CD4-positive, CD25-positive, alpha-beta regulatory T cell (primary cell): ENCODE data around the gene C1orf53. TPM values are rescaled to one million over a fixed set of nuclear protein-coding genes. Genes with fewer than 3 reads are reported as not detected.

ENCODE experiments used
- ATAC-seq, 2 donors: fragments of 150-1000 bp; cut with Tn5 transposase; one replicate each; pipeline ENCODE4 v1.10.0; 2021; ENCODE audit warnings: low read depth in 2 of 2, moderate number of reproducible peaks in 2 of 2, moderate library complexity in 1 of 2
- DNase-seq, 3 donors: peaks; one replicate each; pipeline versions ENCODE4 v3.0.0 to v3.0.0-alpha.2; 2012 to 2022; ENCODE audit warnings: mixed read lengths in 1 of 3
- H3K27ac ChIP-seq: one replicate; pipeline ENCODE4 v1.7.0; 2013; ENCODE audit warnings: mild to moderate bottlenecking, low read length; ENCODE audit not compliant: insufficient read depth, poor library complexity, severe bottlenecking
- H3K27me3 ChIP-seq: one replicate; pipeline ENCODE4 v1.7.0; 2013; ENCODE audit warnings: low read length; ENCODE audit not compliant: control insufficient read depth, insufficient read depth
- H3K36me3 ChIP-seq: one replicate; pipeline ENCODE4 v1.7.0; 2013; ENCODE audit warnings: mild to moderate bottlenecking, low read length, moderate library complexity; ENCODE audit not compliant: control insufficient read depth, insufficient read depth
- H3K4me1 ChIP-seq: 2 replicates; pipeline ENCODE4 v1.7.0; 2013; ENCODE audit warnings: mild to moderate bottlenecking, low read length; ENCODE audit not compliant: insufficient read depth, control insufficient read depth, poor library complexity, severe bottlenecking
- H3K4me3 ChIP-seq: one replicate; pipeline ENCODE4 v1.7.0; 2013; ENCODE audit warnings: low read depth, mild to moderate bottlenecking, low read length, moderate library complexity
- H3K9me3 ChIP-seq, 2 experiments: 1 replicate in 1 of 2; 2 replicates in 1 of 2; pipeline ENCODE4 v1.7.0; 2013; ENCODE audit warnings: low read length in 2 of 2, mild to moderate bottlenecking in 1 of 2, moderate library complexity in 1 of 2; ENCODE audit not compliant: control insufficient read depth in 2 of 2
- H3K27ac Mint-ChIP-seq, 3 donors: one replicate each; pipeline ENCODE4 v1.8.0; 2020 to 2022; ENCODE audit warnings: mild to moderate bottlenecking in 3 of 3, mixed read lengths in 3 of 3, moderate library complexity in 2 of 3
- H3K27me3 Mint-ChIP-seq: one replicate; pipeline ENCODE4 v1.8.0; 2022; ENCODE audit warnings: mild to moderate bottlenecking, mixed read lengths
- H3K36me3 Mint-ChIP-seq: one replicate; pipeline ENCODE4 v1.8.0; 2020; ENCODE audit warnings: mixed read lengths
- H3K4me1 Mint-ChIP-seq, 4 donors: one replicate each; pipeline ENCODE4 v1.8.0; 2020 to 2022; ENCODE audit warnings: mixed read lengths in 4 of 4, mild to moderate bottlenecking in 1 of 4
- H3K4me3 Mint-ChIP-seq, 4 donors: one replicate each; pipeline ENCODE4 v1.8.0; 2020 to 2022; ENCODE audit warnings: mild to moderate bottlenecking in 4 of 4, mixed read lengths in 4 of 4, moderate library complexity in 3 of 4
- H3K9me3 Mint-ChIP-seq, 7 donors: one replicate each; pipeline ENCODE4 v1.8.0; 2020 to 2022; ENCODE audit warnings: mixed read lengths in 7 of 7, mild to moderate bottlenecking in 3 of 7, moderate library complexity in 2 of 7
- polyA plus RNA-seq, 4 donors: library from polyadenylated mRNA; unstranded; fragments of 300-500 nt; fragmentation: Illumina TruSeq; gene quantifications; one replicate each; pipeline ENCODE4 v1.2.3, GENCODE V29; 2021
- total RNA-seq: library from RNA; stranded (reverse); gene quantifications from one replicate; pipeline ENCODE4 v1.2.3, GENCODE V29; 2022

Gene C1orf53
- total and polyA plus RNA-seq, 5 donors from 2014 or later = 1.2 to 1.4 TPM; not detected in 3

- no peak overlapping the region for H3K27ac Mint-ChIP-seq
- ATAC-seq (no peak), DNase-seq (no peak)
- no peaks in the 10 kb centered on the region for H3K36me3 Mint-ChIP-seq
- no peak overlapping the region for H3K4me3 Mint-ChIP-seq
- no peak overlapping the region for H3K27ac ChIP-seq
- H3K27me3 Mint-ChIP-seq = peaks cover 72% of the 10 kb centered on the region
- peaks cover 0 to 4% (median 1%) of the 10 kb centered on the region in 7 donors for H3K9me3 Mint-ChIP-seq
- H3K4me3 ChIP-seq = no peak overlapping the region
- H3K4me1 Mint-ChIP-seq = no peaks in the 10 kb centered on the region
- H3K4me1 ChIP-seq = no peaks in the 10 kb centered on the region
- peaks cover 55% of the 10 kb centered on the region for H3K27me3 ChIP-seq
- H3K9me3 ChIP-seq = peaks cover 0 to 3% of the 10 kb centered on the region in 2 experiments
- H3K36me3 ChIP-seq = no peaks in the 10 kb centered on the region
Observed at GRCh38 chr1:197896301-197896700, 6.1 kb upstream of the C1orf53 start.

- H3K27ac Mint-ChIP-seq = no peak overlapping the region
- Histone ChIP-seq H3K9me3 (peaks cover 0 to 3% of the 10 kb centered on the region in 2 experiments), H3K4me3 (no peak overlapping the region), H3K27ac (no peak overlapping the region), H3K4me1 (peaks cover 12% of the 10 kb centered on the region), H3K36me3 (no peaks in the 10 kb centered on the region), H3K27me3 (peaks cover 48% of the 10 kb centered on the region)
- ATAC-seq = no peak
- H3K27me3 Mint-ChIP-seq = peaks cover 57% of the 10 kb centered on the region
- no peak for DNase-seq
- H3K36me3 Mint-ChIP-seq = no peaks in the 10 kb centered on the region
- peak overlapping the region in 1 of 4 donors; percentile 7 for H3K4me3 Mint-ChIP-seq
- H3K9me3 Mint-ChIP-seq = peaks cover 0 to 4% (median 0%) of the 10 kb centered on the region in 7 donors
- H3K4me1 Mint-ChIP-seq = peaks cover 5 to 20% (median 13%) of the 10 kb centered on the region in 4 donors
Observed at GRCh38 chr1:197899037-197899436, 3.4 kb upstream of the C1orf53 start.

GRCh38 chr1:197902131-197902453 lies 338 bp upstream of the C1orf53 start:
- no peak for DNase-seq
- peak overlapping the region in 1 of 3 donors; percentile 88 for H3K27ac Mint-ChIP-seq

GRCh38 chr1:197903196-197903514 lies 725 bp downstream of the C1orf53 start:
- Mint-ChIP-seq H3K27ac (peak overlapping the region in 2 of 3 donors; percentile 57 to 90), H3K36me3 (no peaks in the 10 kb centered on the region), H3K9me3 (peaks cover 0 to 5% (median 0%) of the 10 kb centered on the region in 7 donors), H3K4me1 (peaks cover 5 to 27% (median 15%) of the 10 kb centered on the region in 4 donors), H3K27me3 (peaks cover 62% of the 10 kb centered on the region), H3K4me3 (peak overlapping the region; percentile 78 to 93 (median 91))
- DNase-seq (no peak), ATAC-seq (no peak)
- Histone ChIP-seq H3K27ac (no peak overlapping the region), H3K4me3 (peak overlapping the region; percentile 75), H3K9me3 (peaks cover 0 to 2% of the 10 kb centered on the region in 2 experiments), H3K36me3 (no peaks in the 10 kb centered on the region), H3K4me1 (peaks cover 13% of the 10 kb centered on the region), H3K27me3 (peaks cover 57% of the 10 kb centered on the region)

More at GRCh38 chr1:197902131-197902453, 338 bp upstream of the C1orf53 start:
- Histone ChIP-seq H3K27me3 (peaks cover 51% of the 10 kb centered on the region), H3K9me3 (no peaks in the 10 kb centered on the region), H3K4me3 (peak overlapping the region; percentile 71), H3K36me3 (no peaks in the 10 kb centered on the region), H3K27ac (no peak overlapping the region), H3K4me1 (peaks cover 12% of the 10 kb centered on the region)
- ATAC-seq = no peak
- Mint-ChIP-seq H3K4me3 (peak overlapping the region; percentile 78 to 93 (median 87)), H3K36me3 (no peaks in the 10 kb centered on the region), H3K9me3 (peaks cover 0 to 5% (median 0%) of the 10 kb centered on the region in 7 donors), H3K27me3 (peaks cover 62% of the 10 kb centered on the region), H3K4me1 (peaks cover 5 to 26% (median 15%) of the 10 kb centered on the region in 4 donors)

GRCh38 chr1:197904126-197904787 lies 1.8 kb downstream of the C1orf53 start:
- Mint-ChIP-seq H3K9me3 (peaks cover 0 to 5% (median 0%) of the 10 kb centered on the region in 7 donors), H3K27me3 (peaks cover 69% of the 10 kb centered on the region), H3K27ac (no peak overlapping the region), H3K4me1 (peaks cover 10 to 38% (median 24%) of the 10 kb centered on the region in 4 donors), H3K4me3 (peak overlapping the region in 2 of 4 donors; percentile 78 to 92), H3K36me3 (no peaks in the 10 kb centered on the region)
- H3K27me3 ChIP-seq = peaks cover 63% of the 10 kb centered on the region
- H3K36me3 ChIP-seq = no peaks in the 10 kb centered on the region
- H3K9me3 ChIP-seq = peaks cover 0 to 3% of the 10 kb centered on the region in 2 experiments
- no peak overlapping the region for H3K27ac ChIP-seq
- ATAC-seq (no peak), DNase-seq (no peak)
- H3K4me3 ChIP-seq = no peak overlapping the region
- H3K4me1 ChIP-seq = peaks cover 24% of the 10 kb centered on the region

- ATAC-seq (no peak), DNase-seq (no peak)
- no peak overlapping the region for H3K27ac ChIP-seq
- Mint-ChIP-seq H3K36me3 (no peaks in the 10 kb centered on the region), H3K4me1 (peaks cover 14 to 52% (median 35%) of the 10 kb centered on the region in 4 donors), H3K9me3 (peaks cover 0 to 5% (median 0%) of the 10 kb centered on the region in 7 donors), H3K4me3 (no peak overlapping the region), H3K27ac (no peak overlapping the region), H3K27me3 (peaks cover 81% of the 10 kb centered on the region)
- peaks cover 0 to 3% of the 10 kb centered on the region in 2 experiments for H3K9me3 ChIP-seq
- no peaks in the 10 kb centered on the region for H3K36me3 ChIP-seq
- H3K4me3 ChIP-seq = no peak overlapping the region
- peaks cover 75% of the 10 kb centered on the region for H3K27me3 ChIP-seq
- peaks cover 38% of the 10 kb centered on the region for H3K4me1 ChIP-seq
Observed at GRCh38 chr1:197905699-197906351, 3.4 kb downstream of the C1orf53 start.

- H3K27me3 Mint-ChIP-seq = peaks cover 100% of the 10 kb centered on the region
- no peaks in the 10 kb centered on the region for H3K36me3 ChIP-seq
- peaks cover 0 to 5% (median 0%) of the 10 kb centered on the region in 7 donors for H3K9me3 Mint-ChIP-seq
- H3K4me1 ChIP-seq = peaks cover 51% of the 10 kb centered on the region
- ATAC-seq (no peak), DNase-seq (no peak)
- peaks cover 80% of the 10 kb centered on the region for H3K27me3 ChIP-seq
- no peak overlapping the region for H3K4me3 ChIP-seq
- no peak overlapping the region for H3K27ac ChIP-seq
- peak overlapping the region in 1 of 4 donors; percentile 12 for H3K4me3 Mint-ChIP-seq
- no peak overlapping the region for H3K27ac Mint-ChIP-seq
- peaks cover 14 to 61% (median 42%) of the 10 kb centered on the region in 4 donors for H3K4me1 Mint-ChIP-seq
- H3K36me3 Mint-ChIP-seq = no peaks in the 10 kb centered on the region
- H3K9me3 ChIP-seq = peaks cover 0 to 3% of the 10 kb centered on the region in 2 experiments
Observed at GRCh38 chr1:197907846-197908616, 5.6 kb downstream of the C1orf53 start.
